Right atrium auricular region (tissue), 2 donors: ENCODE measurements around the gene SPATA31D1. TPM values are rescaled to one million over a fixed set of nuclear protein-coding genes. Genes with fewer than 3 reads are reported as not detected.

ENCODE experiments used
- DNase-seq: peaks from one replicate; pipeline ENCODE4 v3.0.0-alpha.2; 2019; ENCODE audit warnings: low spot score
- H3K27ac ChIP-seq, 2 donors: fragments of 200-600 bp; sonication (generic); 1 replicate in 1 of 2; 2 replicates in 1 of 2; pipeline ENCODE4 v1.5.1; 2016 to 2019
- H3K27me3 ChIP-seq, 2 donors: fragments of 200-600 bp; sonication (generic); one replicate each; pipeline versions ENCODE4 v1.5.1 to v1.6.0; 2017 to 2019
- H3K36me3 ChIP-seq: fragments of 200-600 bp; sonication (generic); one replicate; pipeline ENCODE4 v1.5.1; 2016
- H3K4me1 ChIP-seq, 2 donors: fragments of 200-600 bp; sonication (generic); one replicate each; pipeline versions ENCODE4 v1.5.1 to v1.6.0; 2017 to 2019
- H3K4me3 ChIP-seq, 2 donors: fragments of 200-600 bp; sonication (generic); 1 replicate in 1 of 2; 2 replicates in 1 of 2; pipeline ENCODE4 v1.5.1; 2017 to 2019; ENCODE audit warnings: mild to moderate bottlenecking in 1 of 2, moderate library complexity in 1 of 2
- H3K9me3 ChIP-seq, 2 donors: fragments of 200-600 bp; sonication (generic); one replicate each; pipeline ENCODE4 v1.5.1; 2019
- total RNA-seq, 2 donors: library from RNA; depleted of rRNA; stranded (reverse); fragments of >200 nt; gene quantifications; one replicate each; pipeline ENCODE4 v1.1.0, GENCODE V29; 2016
- TF ChIP-seq, protein P1 (sequence below), 2 donors: fragments of 200-600 bp; sonication (generic); IDR thresholded peaks; one replicate each; pipeline ENCODE4 v1.5.1; 2019; ENCODE audit warnings: antibody characterized with exemption in 2 of 2

Gene SPATA31D1
- total RNA-seq, 2 donors from 2014 or later, result not detected

DNA sequence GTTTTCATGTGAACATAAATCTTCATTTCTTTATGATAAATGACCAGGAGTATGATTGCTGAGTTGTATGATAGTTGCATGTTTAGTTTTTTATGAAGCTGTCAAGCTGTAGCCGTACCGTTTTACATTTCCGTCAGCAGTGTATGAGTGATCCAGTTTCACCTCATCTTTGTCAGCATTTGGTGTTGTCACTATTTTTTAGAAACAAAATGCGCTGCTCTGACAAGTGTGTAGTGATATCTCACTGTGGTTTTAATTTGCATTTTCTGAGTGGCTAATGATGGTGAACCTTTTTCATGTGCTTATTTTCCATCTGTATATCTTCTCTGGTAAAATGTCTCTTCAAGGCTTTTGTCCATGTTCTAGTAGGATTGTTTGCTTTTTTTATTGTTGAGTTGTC, 6.7 kb upstream of the SPATA31D1 start:
- TF ChIP-seq, protein P1, sequence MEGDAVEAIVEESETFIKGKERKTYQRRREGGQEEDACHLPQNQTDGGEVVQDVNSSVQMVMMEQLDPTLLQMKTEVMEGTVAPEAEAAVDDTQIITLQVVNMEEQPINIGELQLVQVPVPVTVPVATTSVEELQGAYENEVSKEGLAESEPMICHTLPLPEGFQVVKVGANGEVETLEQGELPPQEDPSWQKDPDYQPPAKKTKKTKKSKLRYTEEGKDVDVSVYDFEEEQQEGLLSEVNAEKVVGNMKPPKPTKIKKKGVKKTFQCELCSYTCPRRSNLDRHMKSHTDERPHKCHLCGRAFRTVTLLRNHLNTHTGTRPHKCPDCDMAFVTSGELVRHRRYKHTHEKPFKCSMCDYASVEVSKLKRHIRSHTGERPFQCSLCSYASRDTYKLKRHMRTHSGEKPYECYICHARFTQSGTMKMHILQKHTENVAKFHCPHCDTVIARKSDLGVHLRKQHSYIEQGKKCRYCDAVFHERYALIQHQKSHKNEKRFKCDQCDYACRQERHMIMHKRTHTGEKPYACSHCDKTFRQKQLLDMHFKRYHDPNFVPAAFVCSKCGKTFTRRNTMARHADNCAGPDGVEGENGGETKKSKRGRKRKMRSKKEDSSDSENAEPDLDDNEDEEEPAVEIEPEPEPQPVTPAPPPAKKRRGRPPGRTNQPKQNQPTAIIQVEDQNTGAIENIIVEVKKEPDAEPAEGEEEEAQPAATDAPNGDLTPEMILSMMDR (IDR thresholded peaks at IDR 0.05), result no peak
- no peak for DNase-seq
- no peaks in the 10 kb centered on the region for H3K9me3 ChIP-seq
- no peaks in the 10 kb centered on the region for H3K4me1 ChIP-seq
- no peak overlapping the region for H3K4me3 ChIP-seq
- no peaks in the 10 kb centered on the region for H3K36me3 ChIP-seq
- no peaks in the 10 kb centered on the region for H3K27me3 ChIP-seq
- H3K27ac ChIP-seq, result no peak overlapping the region

DNA sequence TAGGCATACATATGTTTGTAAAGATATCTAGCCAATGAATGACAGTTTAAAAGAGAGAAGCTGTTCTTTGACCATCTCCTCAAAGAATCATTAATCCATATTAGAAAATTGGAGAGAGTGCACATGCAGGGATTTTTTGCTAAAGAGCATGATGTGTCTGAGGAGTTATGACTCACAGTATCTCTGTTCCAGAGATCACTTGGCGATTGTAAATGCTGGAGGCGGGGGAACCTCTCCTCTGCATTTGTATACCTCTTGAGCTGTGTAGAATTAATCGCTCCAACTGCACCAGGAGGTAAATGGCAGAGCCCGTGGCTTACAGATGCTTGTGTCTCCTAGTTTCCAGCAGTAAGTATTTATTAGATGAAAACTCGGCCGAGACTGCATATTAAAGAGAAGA, 3.6 kb upstream of the SPATA31D1 start:
- TF ChIP-seq, protein P1 (IDR thresholded peaks at IDR 0.05), result no peak
- no peak overlapping the region for H3K27ac ChIP-seq
- no peaks in the 10 kb centered on the region for H3K9me3 ChIP-seq
- no peaks in the 10 kb centered on the region for H3K27me3 ChIP-seq
- no peak for DNase-seq
- H3K4me3 ChIP-seq, result no peak overlapping the region
- no peaks in the 10 kb centered on the region for H3K36me3 ChIP-seq
- H3K4me1 ChIP-seq, result no peaks in the 10 kb centered on the region

DNA sequence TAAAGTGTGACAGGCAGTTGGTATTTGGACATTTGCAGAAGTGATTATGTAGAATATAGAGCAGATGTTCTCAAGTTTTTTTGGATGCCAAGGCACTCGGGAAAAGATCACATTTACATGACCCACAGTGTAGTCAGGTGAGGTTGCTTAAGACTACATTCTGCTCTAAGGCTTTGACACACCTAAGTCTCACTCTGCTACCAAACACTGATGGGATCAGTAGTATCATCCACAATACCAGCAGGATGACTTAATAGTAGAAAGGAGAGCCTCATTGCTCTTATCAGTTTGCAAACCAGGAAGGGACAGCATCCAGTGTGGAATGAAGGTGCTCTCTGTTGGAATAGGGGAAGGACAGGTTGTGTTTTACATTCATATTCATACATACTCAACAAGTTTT, 2.5 kb upstream of the SPATA31D1 start:
- DNase-seq, result no peak
- TF ChIP-seq, protein P1 (IDR thresholded peaks at IDR 0.05), result no peak

DNA sequence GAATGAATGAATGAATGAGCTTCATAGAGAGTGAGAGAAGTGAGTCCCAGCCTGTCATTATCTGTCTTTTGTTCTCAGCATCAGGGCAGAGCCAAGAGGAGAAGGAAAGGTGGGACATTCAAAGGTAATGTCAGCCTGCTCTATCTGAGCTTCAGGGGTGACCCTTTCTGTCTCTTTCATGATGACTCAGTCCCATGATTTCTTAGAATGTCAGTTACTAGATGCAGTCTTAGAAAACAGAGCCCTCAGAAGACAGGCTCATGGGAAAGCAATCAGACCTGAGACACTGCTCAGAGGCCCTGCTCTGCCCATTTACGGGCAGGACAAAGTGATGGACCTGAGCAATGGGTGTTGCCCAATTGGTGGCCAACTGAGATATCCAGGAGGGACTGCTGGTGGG, 1.1 kb downstream of the SPATA31D1 start:
- no peak for DNase-seq
- TF ChIP-seq, protein P1 (IDR thresholded peaks at IDR 0.05), result no peak
- no peak overlapping the region for H3K4me3 ChIP-seq
- H3K27me3 ChIP-seq, result no peaks in the 10 kb centered on the region
- no peaks in the 10 kb centered on the region for H3K4me1 ChIP-seq
- no peak overlapping the region for H3K27ac ChIP-seq
- H3K36me3 ChIP-seq, result no peaks in the 10 kb centered on the region
- no peaks in the 10 kb centered on the region for H3K9me3 ChIP-seq

More for the DNA sequence above, 2.5 kb upstream of the SPATA31D1 start:
- no peak overlapping the region for H3K4me3 ChIP-seq
- H3K27me3 ChIP-seq, result no peaks in the 10 kb centered on the region
- no peaks in the 10 kb centered on the region for H3K4me1 ChIP-seq
- H3K9me3 ChIP-seq, result no peaks in the 10 kb centered on the region
- H3K36me3 ChIP-seq, result no peaks in the 10 kb centered on the region
- no peak overlapping the region for H3K27ac ChIP-seq

DNA sequence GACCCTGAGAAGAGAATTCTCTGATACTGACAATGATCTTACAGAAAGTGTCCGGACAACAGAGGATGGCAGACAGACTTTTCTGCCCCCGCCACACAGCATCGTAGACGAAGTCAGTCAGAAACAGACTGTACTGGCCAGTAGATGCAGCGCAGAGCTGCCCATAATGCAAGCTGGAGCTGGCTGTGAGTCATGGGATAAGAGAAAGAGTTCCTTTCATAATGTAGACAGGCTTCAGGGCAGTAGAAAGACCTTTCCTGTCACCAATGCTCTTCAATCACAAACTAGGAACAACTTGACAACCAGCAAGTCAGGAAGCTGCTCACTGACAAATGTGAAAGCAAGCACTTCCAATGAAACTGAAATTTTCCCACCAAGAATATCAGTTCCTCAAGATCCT, 5.1 kb downstream of the SPATA31D1 start:
- Histone ChIP-seq H3K4me1 (no peaks in the 10 kb centered on the region), H3K36me3 (no peaks in the 10 kb centered on the region), H3K27me3 (no peaks in the 10 kb centered on the region), H3K9me3 (no peaks in the 10 kb centered on the region), H3K4me3 (no peak overlapping the region), H3K27ac (no peak overlapping the region)
- DNase-seq, result no peak
- TF ChIP-seq, protein P1 (IDR thresholded peaks at IDR 0.05), result no peak

DNA sequence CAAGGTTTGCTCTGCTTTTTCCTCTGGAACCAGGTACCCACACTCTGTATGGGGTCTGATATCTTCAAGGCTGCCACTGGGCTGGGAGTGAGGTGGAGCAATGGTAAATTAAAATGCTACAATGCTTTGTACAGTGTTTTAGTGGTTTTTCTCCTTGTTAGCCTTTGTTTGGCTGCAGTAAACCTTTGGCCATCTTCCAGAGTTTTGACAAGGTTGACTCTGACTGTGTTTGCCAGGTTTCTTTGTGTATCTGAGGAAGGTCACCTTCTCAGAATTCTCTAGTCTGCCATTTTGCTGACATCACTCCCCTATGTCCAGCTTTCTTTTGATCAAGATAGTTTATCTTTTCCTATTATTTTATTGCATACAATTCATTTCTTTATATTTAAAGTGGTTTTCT, 11.2 kb downstream of the SPATA31D1 start:
- Histone ChIP-seq H3K9me3 (no peaks in the 10 kb centered on the region), H3K36me3 (no peaks in the 10 kb centered on the region), H3K4me1 (no peaks in the 10 kb centered on the region), H3K27me3 (no peaks in the 10 kb centered on the region), H3K27ac (no peak overlapping the region), H3K4me3 (no peak overlapping the region)
- no peak for DNase-seq
- TF ChIP-seq, protein P1 (IDR thresholded peaks at IDR 0.05), result no peak
